Karpas-422 (cell line): Measurements from ENCODE around the gene ANXA2R. TPM values are rescaled to one million over a fixed set of nuclear protein-coding genes. Genes with fewer than 3 reads are reported as not detected.

Source experiments
- DNase-seq: peaks from one replicate; pipeline ENCODE4 v3.0.0-alpha.2; 2015
- H2AFZ ChIP-seq: fragments of 200-600 bp; sonication (generic); 2 replicates; pipeline ENCODE4 v1.6.1; 2014; ENCODE audit warnings: antibody characterized with exemption, low read length, mixed read lengths
- H3K27ac ChIP-seq: fragments of 200-600 bp; sonication (generic); 2 replicates; pipeline ENCODE4 v1.5.1; 2014; ENCODE audit warnings: mild to moderate bottlenecking, low read length, moderate library complexity
- H3K27me3 ChIP-seq: fragments of 200-600 bp; sonication (generic); 2 replicates; pipeline ENCODE4 v1.6.1; 2014; ENCODE audit warnings: low read length, mixed read lengths
- H3K36me3 ChIP-seq: fragments of 200-600 bp; sonication (generic); 2 replicates; pipeline ENCODE4 v1.6.1; 2014; ENCODE audit warnings: low read length, mixed read lengths; ENCODE audit not compliant: insufficient read depth
- H3K4me1 ChIP-seq: fragments of 200-600 bp; sonication (generic); 2 replicates; pipeline ENCODE4 v1.6.1; 2014; ENCODE audit warnings: mild to moderate bottlenecking, low read length, mixed read lengths
- H3K4me2 ChIP-seq: fragments of 200-600 bp; sonication (generic); 2 replicates; pipeline ENCODE4 v1.6.1; 2014; ENCODE audit warnings: low read length, low read depth, mild to moderate bottlenecking; ENCODE audit not compliant: poor library complexity, severe bottlenecking
- H3K4me3 ChIP-seq: fragments of 200-600 bp; sonication (generic); 2 replicates; pipeline ENCODE4 v1.5.1; 2014; ENCODE audit warnings: mild to moderate bottlenecking, antibody characterized with exemption, low read length, mixed read lengths
- H3K79me2 ChIP-seq: fragments of 200-600 bp; sonication (generic); 2 replicates; pipeline ENCODE4 v1.6.1; 2014; ENCODE audit warnings: mild to moderate bottlenecking, low read length, mixed read lengths
- H3K9ac ChIP-seq: fragments of 200-600 bp; sonication (generic); 2 replicates; pipeline ENCODE4 v1.6.0; 2014; ENCODE audit warnings: low read length
- H3K9me2 ChIP-seq: fragments of 200-600 bp; sonication (generic), shearing (Covaris generic); replicated peaks from 2 replicates; pipeline ENCODE4 v1.6.0; 2014; ENCODE audit warnings: mild to moderate bottlenecking, low read length, moderate library complexity; ENCODE audit not compliant: insufficient read depth
- H3K9me3 ChIP-seq: fragments of 300-700, 200-600 bp; sonication (generic); 2 replicates; pipeline ENCODE4 v1.6.1; 2014; ENCODE audit warnings: low read length, mixed read lengths
- H4K20me1 ChIP-seq: fragments of 200-600 bp; sonication (generic); 2 replicates; pipeline ENCODE4 v1.6.1; 2014; ENCODE audit warnings: mild to moderate bottlenecking, antibody characterized with exemption, low read length, low read depth; ENCODE audit not compliant: insufficient read depth
- total RNA-seq: library from RNA; depleted of rRNA; stranded (reverse); fragments of >200 nt; shearing (Covaris generic); gene quantifications from 2 replicates; pipeline ENCODE4 v1.2.3, GENCODE V29; 2014; ENCODE audit warnings: low replicate concordance

ANXA2R gene
- total RNA-seq, 1 experiment from 2014 or later: 9.0 TPM

DNA sequence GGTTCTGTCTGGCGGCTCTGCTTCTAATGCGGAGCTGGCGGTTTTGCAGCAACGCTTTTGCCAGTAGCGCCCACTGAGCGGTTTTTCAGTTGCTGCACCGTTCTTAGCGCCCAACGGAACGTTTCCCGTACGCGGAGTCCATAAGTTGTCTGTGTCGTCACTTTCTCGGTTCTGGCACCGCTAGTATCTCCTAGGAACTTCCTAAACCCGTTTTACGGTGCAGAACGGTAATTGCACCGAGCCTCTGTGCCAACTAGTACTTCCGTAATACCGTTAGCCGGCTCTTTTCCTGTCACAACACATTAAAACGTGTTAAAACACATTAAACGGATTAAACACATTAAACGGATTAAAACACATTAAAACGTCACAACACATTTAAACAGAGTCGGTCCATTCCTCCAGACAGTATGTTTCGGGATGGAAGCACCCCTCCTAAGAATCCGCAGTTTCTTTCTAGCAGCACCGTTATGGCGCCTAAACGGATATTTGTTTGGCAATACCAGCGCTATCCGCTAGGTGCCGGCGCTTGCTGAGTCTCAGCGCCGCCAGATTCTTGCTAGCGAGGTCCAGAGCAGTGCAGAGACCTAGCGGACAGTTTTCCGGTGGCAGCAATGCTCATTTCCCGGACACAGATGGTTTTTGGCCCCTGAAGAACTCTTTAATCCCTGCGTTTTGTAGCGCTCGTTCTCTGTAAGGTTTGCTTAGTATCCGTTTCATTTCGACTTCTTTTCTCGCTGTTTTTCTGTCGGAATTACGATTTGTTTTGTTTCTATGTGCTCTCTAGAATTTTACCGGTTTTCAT lies 45.4 kb downstream of the ANXA2R start:
- DNase-seq: peak; percentile 97

GRCh38 chr5:42994246-42994554 lies 45.9 kb downstream of the ANXA2R start:
- Histone ChIP-seq H3K9me2 (no peaks in the 10 kb centered on the region), H3K79me2 (no peaks in the 10 kb centered on the region), H3K9me3 (no peaks in the 10 kb centered on the region), H3K27me3 (no peaks in the 10 kb centered on the region), H3K4me1 (peaks cover 36% of the 10 kb centered on the region), H3K36me3 (no peaks in the 10 kb centered on the region), H3K9ac (peak overlapping the region; percentile 74), H2AFZ (peak overlapping the region; percentile 91), H3K27ac (peak overlapping the region; percentile 77), H3K4me3 (peak overlapping the region; percentile 72), H3K4me2 (peak overlapping the region; percentile 92), H4K20me1 (no peaks in the 10 kb centered on the region)
- DNase-seq: no peak

More for the DNA sequence above, 45.4 kb downstream of the ANXA2R start:
- H3K4me3 ChIP-seq: peak overlapping the region; percentile 72
- H3K27ac ChIP-seq: peak overlapping the region; percentile 77
- H4K20me1 ChIP-seq: no peaks in the 10 kb centered on the region
- peak overlapping the region; percentile 92 for H3K4me2 ChIP-seq
- no peaks in the 10 kb centered on the region for H3K36me3 ChIP-seq
- H3K9ac ChIP-seq: peak overlapping the region; percentile 74
- no peaks in the 10 kb centered on the region for H3K79me2 ChIP-seq
- H3K4me1 ChIP-seq: peaks cover 36% of the 10 kb centered on the region
- H3K9me2 ChIP-seq: no peaks in the 10 kb centered on the region
- no peaks in the 10 kb centered on the region for H3K9me3 ChIP-seq
- H2AFZ ChIP-seq: peak overlapping the region; percentile 98
- H3K27me3 ChIP-seq: no peaks in the 10 kb centered on the region

DNA sequence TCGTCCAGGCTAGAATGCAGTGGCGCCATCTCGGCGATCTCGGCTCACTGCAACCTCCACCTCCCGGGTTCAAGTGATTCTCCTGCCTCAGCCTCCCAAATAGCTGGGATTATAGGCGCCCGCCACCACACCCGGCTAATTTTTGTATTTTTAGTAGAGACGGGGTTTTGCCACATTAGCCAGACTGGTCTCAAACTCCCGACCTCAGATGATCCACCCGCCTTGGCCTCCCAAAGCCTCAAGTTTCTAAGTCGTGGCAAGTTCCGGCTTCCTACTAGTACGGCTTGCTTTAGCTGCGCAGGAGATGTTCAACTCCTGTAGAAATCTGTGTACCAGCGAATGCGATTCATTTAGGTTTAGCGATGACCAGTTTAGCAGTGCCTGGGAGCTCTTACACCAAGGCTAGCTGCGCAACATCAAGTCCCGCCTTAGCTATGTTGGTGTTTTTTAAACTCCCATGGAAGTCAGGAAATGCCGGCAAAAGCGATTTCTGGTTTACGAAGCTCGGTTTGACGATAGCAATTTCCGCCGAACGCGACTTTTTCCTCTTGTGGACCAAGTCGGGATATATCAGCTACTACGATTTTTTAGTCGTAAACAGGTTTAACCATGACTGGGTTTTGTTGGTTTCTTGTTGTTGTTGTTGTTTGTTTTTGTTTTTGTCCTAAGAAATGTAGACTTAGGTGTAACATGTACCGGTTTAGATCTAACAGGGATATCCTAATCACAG lies 46.4 kb downstream of the ANXA2R start:
- peak; percentile 81 for DNase-seq

GRCh38 chr5:42992088-42992879 lies 47.8 kb downstream of the ANXA2R start:
- Histone ChIP-seq H2AFZ (peak overlapping the region; percentile 85), H3K4me1 (peaks cover 36% of the 10 kb centered on the region), H3K9me3 (no peaks in the 10 kb centered on the region), H3K9ac (peak overlapping the region; percentile 73), H3K27me3 (no peaks in the 10 kb centered on the region), H3K36me3 (no peaks in the 10 kb centered on the region), H4K20me1 (no peaks in the 10 kb centered on the region), H3K79me2 (no peaks in the 10 kb centered on the region), H3K4me2 (peak overlapping the region; percentile 92), H3K27ac (no peak overlapping the region), H3K9me2 (no peaks in the 10 kb centered on the region), H3K4me3 (peak overlapping the region; percentile 74)
- DNase-seq: peak; percentile 80

More for the DNA sequence above, 46.4 kb downstream of the ANXA2R start:
- H4K20me1 ChIP-seq: no peaks in the 10 kb centered on the region
- H3K4me1 ChIP-seq: peaks cover 36% of the 10 kb centered on the region
- H3K9ac ChIP-seq: peak overlapping the region; percentile 74
- peak overlapping the region; percentile 72 for H3K4me3 ChIP-seq
- peak overlapping the region; percentile 91 for H2AFZ ChIP-seq
- H3K9me2 ChIP-seq: no peaks in the 10 kb centered on the region
- peak overlapping the region; percentile 92 for H3K4me2 ChIP-seq
- peak overlapping the region; percentile 77 for H3K27ac ChIP-seq
- no peaks in the 10 kb centered on the region for H3K27me3 ChIP-seq
- H3K79me2 ChIP-seq: no peaks in the 10 kb centered on the region
- H3K36me3 ChIP-seq: no peaks in the 10 kb centered on the region
- H3K9me3 ChIP-seq: no peaks in the 10 kb centered on the region

GRCh38 chr5:42991404-42992087 lies 48.6 kb downstream of the ANXA2R start:
- peak overlapping the region; percentile 85 for H2AFZ ChIP-seq
- no peak for DNase-seq
- no peaks in the 10 kb centered on the region for H3K27me3 ChIP-seq
- H4K20me1 ChIP-seq: no peaks in the 10 kb centered on the region
- H3K9ac ChIP-seq: peak overlapping the region; percentile 73
- peak overlapping the region; percentile 92 for H3K4me2 ChIP-seq
- H3K4me1 ChIP-seq: peaks cover 36% of the 10 kb centered on the region
- H3K4me3 ChIP-seq: peak overlapping the region; percentile 74
- no peaks in the 10 kb centered on the region for H3K79me2 ChIP-seq
- no peak overlapping the region for H3K27ac ChIP-seq
- no peaks in the 10 kb centered on the region for H3K36me3 ChIP-seq
- H3K9me2 ChIP-seq: no peaks in the 10 kb centered on the region
- no peaks in the 10 kb centered on the region for H3K9me3 ChIP-seq

DNA sequence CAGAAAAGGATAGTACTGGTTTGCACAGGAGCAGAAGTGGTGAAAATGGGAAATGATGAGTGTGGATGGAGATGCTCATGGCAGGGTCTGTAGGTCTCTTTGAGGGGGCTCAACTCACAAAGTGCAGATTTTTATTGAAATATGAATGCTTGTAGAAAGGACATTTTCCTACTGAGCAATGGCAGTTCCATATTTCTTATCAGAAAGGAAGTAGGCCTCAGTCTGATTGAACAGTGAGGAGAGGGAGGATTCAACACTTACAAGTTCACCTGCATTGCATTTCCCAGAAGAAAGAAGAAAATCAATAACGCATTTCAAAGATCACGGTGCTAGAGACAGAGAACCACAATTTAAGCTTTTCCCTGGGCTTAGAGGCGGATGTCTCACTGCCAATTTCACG lies 49.2 kb downstream of the ANXA2R start:
- Histone ChIP-seq H3K36me3 (no peaks in the 10 kb centered on the region), H3K79me2 (no peaks in the 10 kb centered on the region), H3K9me2 (no peaks in the 10 kb centered on the region), H3K4me2 (no peak overlapping the region), H3K4me3 (no peak overlapping the region), H2AFZ (no peak overlapping the region), H3K27ac (no peak overlapping the region), H3K27me3 (no peaks in the 10 kb centered on the region), H3K9ac (no peak overlapping the region), H4K20me1 (no peaks in the 10 kb centered on the region), H3K4me1 (peaks cover 33% of the 10 kb centered on the region), H3K9me3 (no peaks in the 10 kb centered on the region)
- DNase-seq: no peak
